GM12878 (cell line): ENCODE measurements around the gene MAST1. TPM values are rescaled to one million over a fixed set of nuclear protein-coding genes. Genes with fewer than 3 reads are reported as not detected.
A peak's percentile ranks its signal among the peaks of the same experiment; 100 is the strongest.

Experiments used
- ATAC-seq: fragments of 200-7000 bp; cut with Tn5 transposase; 3 replicates; pipeline ENCODE4 v1.9.1; 2020; ENCODE audit warnings: mild to moderate bottlenecking, moderate library complexity
- BruUV-seq: library from RNA; stranded (reverse); fragments of 400-500 nt; replicated peaks from 2 replicates; lab custom pipeline; 2021; lab: Mats Ljungman, UMichigan
- CTCF ChIA-PET: fragments of 300-600 bp; sonication (Branson Sonifier 250); formaldehyde crosslinking; extraction: SDS; loops from one replicate; lab custom pipeline; 2021; ENCODE audit warnings: inconsistent platforms; lab: Yijun Ruan, JAX
- POLR2A ChIA-PET: fragments of 350-600 bp; formaldehyde crosslinking; extraction: SDS; loops from one replicate; lab custom pipeline; 2021; ENCODE audit warnings: inconsistent platforms; lab: Charles Lee
- RAD21 ChIA-PET: fragments of 300-600 bp; sonication (Branson Sonifier 250); formaldehyde crosslinking; loops from one replicate; lab custom pipeline; 2023; ENCODE audit warnings: antibody characterized with exemption; ENCODE audit not compliant: unreplicated experiment; lab: Charles Lee
- SMC1A ChIA-PET: fragments of 300-600 bp; sonication (Branson Sonifier 250); formaldehyde crosslinking; loops from one replicate; lab custom pipeline; 2023; ENCODE audit not compliant: unreplicated experiment, uncharacterized antibody; lab: Charles Lee
- DNase-seq: peaks from one replicate; pipeline ENCODE4 v3.0.0-alpha.2; 2011; ENCODE audit warnings: low read depth, low spot score
- FAIRE-seq: peaks from 3 replicates; lab custom pipeline; 2011; peaks lifted over from hg19 to GRCh38; lab: Jason Lieb, UNC
- H2AFZ ChIP-seq: 2 replicates; pipeline ENCODE4 v1.6.0; 2011; ENCODE audit warnings: low read depth, low read length, control low read depth; ENCODE audit not compliant: control insufficient read depth
- H3K27ac ChIP-seq: 2 replicates; pipeline ENCODE4 v1.5.1; 2011; ENCODE audit warnings: control low read depth; ENCODE audit not compliant: control insufficient read depth, insufficient read depth
- H3K27me3 ChIP-seq, 2 experiments: replicated peaks in 1 of 2; 2 replicates each; pipeline versions ENCODE4 v1.6.0 to v1.6.1; 2011; ENCODE audit warnings: low read length in 1 of 2; ENCODE audit not compliant: control insufficient read depth in 2 of 2, insufficient read depth in 2 of 2
- H3K36me3 ChIP-seq, 2 experiments: 2 replicates each; pipeline ENCODE4 v1.5.1; 2011; ENCODE audit warnings: low read length in 1 of 2; ENCODE audit not compliant: control insufficient read depth in 2 of 2, insufficient read depth in 2 of 2
- H3K4me1 ChIP-seq: 2 replicates; pipeline ENCODE4 v1.6.1; 2011; ENCODE audit warnings: mild to moderate bottlenecking, low read length, moderate library complexity, mixed read lengths; ENCODE audit not compliant: control insufficient read depth, insufficient read depth
- H3K4me2 ChIP-seq: 2 replicates; pipeline ENCODE4 v1.6.0; 2011; ENCODE audit warnings: control low read depth; ENCODE audit not compliant: control insufficient read depth, insufficient read depth
- H3K4me3 ChIP-seq: fragments of 200-600 bp; sonication (generic); 2 replicates; pipeline ENCODE4 v1.5.1; 2016
- H3K79me2 ChIP-seq: 2 replicates; pipeline ENCODE4 v1.6.0; 2011; ENCODE audit warnings: low read length; ENCODE audit not compliant: control insufficient read depth, insufficient read depth
- H3K9ac ChIP-seq: 2 replicates; pipeline ENCODE4 v1.8.0; 2011; ENCODE audit warnings: low read length, control low read depth, mixed read lengths; ENCODE audit not compliant: control insufficient read depth, insufficient read depth
- H3K9me3 ChIP-seq: replicated peaks from 3 replicates; pipeline ENCODE4 v1.5.1; 2011; ENCODE audit warnings: mild to moderate bottlenecking, low read length; ENCODE audit not compliant: control insufficient read depth, insufficient read depth
- H4K20me1 ChIP-seq: 2 replicates; pipeline ENCODE4 v1.6.0; 2011; ENCODE audit not compliant: control insufficient read depth, insufficient read depth
- ASH2L ChIP-seq: fragments of 300-600, 200-600 bp; sonication (generic); IDR thresholded peaks from 2 replicates; pipeline ENCODE4 v1.6.1; 2017; ENCODE audit warnings: low read depth, mild to moderate bottlenecking, borderline replicate concordance
- HDAC6 ChIP-seq: fragments of 200-600 bp; sonication (generic); IDR thresholded peaks from one replicate; pipeline ENCODE4 v1.8.0; 2017; ENCODE audit warnings: antibody characterized with exemption; ENCODE audit not compliant: unreplicated experiment
- KLF5 ChIP-seq: fragments of 450-650 bp; IDR thresholded peaks from 2 replicates; pipeline ENCODE4 v1.6.1; 2014; ENCODE audit warnings: mild to moderate bottlenecking; ENCODE audit not compliant: partially characterized antibody
- PAX5 ChIP-seq: IDR thresholded peaks from 2 replicates; pipeline ENCODE4 v1.6.1; 2011; ENCODE audit warnings: low read depth, low read length, borderline replicate concordance
- POU2F2 ChIP-seq: IDR thresholded peaks from 3 replicates; pipeline ENCODE4 v1.6.1; 2011; ENCODE audit warnings: low read depth, mild to moderate bottlenecking, low read length, borderline replicate concordance
- RFX5 ChIP-seq: IDR thresholded peaks from 2 replicates; pipeline ENCODE4 v1.6.1; 2011; ENCODE audit warnings: low read depth, low read length, improper control_type of control experiment
- TBL1XR1 ChIP-seq: IDR thresholded peaks from 2 replicates; pipeline ENCODE4 v1.6.1; 2012; ENCODE audit warnings: low read depth, low read length, improper control_type of control experiment
- YY1 ChIP-seq: IDR thresholded peaks from 2 replicates; pipeline ENCODE4 v1.6.1; 2011; ENCODE audit warnings: low read depth, mild to moderate bottlenecking, low read length
- ZSCAN29 ChIP-seq: fragments of 450-650 bp; IDR thresholded peaks from 2 replicates; pipeline ENCODE4 v1.6.1; 2017; ENCODE audit warnings: mild to moderate bottlenecking, moderate library complexity
- WGBS: methylation state at CpG from one replicate; pipeline ENCODE4 v1.1.6; 2016; ENCODE audit warnings: low lambda C conversion rate; ENCODE audit not compliant: insufficient replicate concordance, insufficient coverage; ENCODE audit errors: missing lambda C conversion rate; 5-methylcytosine and 5-hydroxymethylcytosine counted together
- in situ Hi-C: fragments of 300-500 bp; cut with MboI; formaldehyde crosslinking; loops from 9 replicates; pipeline ENCODE4 v1.14.3; 2018; ENCODE audit warnings: mixed read lengths
- intact Hi-C: fragments of 100-400 bp; cut with micrococcal nuclease; formaldehyde crosslinking; loops from one replicate; pipeline ENCODE4 v1.14.2; 2022; ENCODE audit not compliant: unreplicated experiment
- polyA plus RNA-seq, 11 experiments: library from polyadenylated mRNA; depleted of rRNA in 4 of 11; unstranded in 6 of 11; stranded (reverse) in 5 of 11; fragments of >200 nt; fragmentation: Nextera tagmentation in 4 of 11; fragmentation: Illumina TruSeq in 1 of 11; extraction: Ambion mirVana in 4 of 11; extraction: Trizol in 1 of 11; gene quantifications; 1 replicate in 1 of 11; 2 replicates in 10 of 11; pipeline versions ENCODE4 v1.2.1 to v1.2.3, GENCODE V29; 2011 to 2016; ENCODE audit warnings: inconsistent platforms in 2 of 11, missing spikeins in 2 of 11, low read depth in 1 of 11
- total RNA-seq, 4 experiments: library from RNA; depleted of rRNA in 3 of 4; stranded (reverse); fragments of >200 nt in 3 of 4; fragmentation: Illumina TruSeq in 1 of 4; extraction: Trizol in 1 of 4; gene quantifications; 2 replicates each; pipeline versions ENCODE4 v1.2.1 to v1.2.3, GENCODE V29; 2013 to 2021
- TF ChIP-seq, protein P1 (sequence below): fragments of 450-650 bp; IDR thresholded peaks from 2 replicates; pipeline ENCODE4 v1.6.1; 2016; ENCODE audit warnings: mild to moderate bottlenecking
- TF ChIP-seq, protein P2 (sequence below): fragments of 450-650 bp; formaldehyde crosslinking; IDR thresholded peaks from 2 replicates; pipeline ENCODE4 v1.4.0; 2022; ENCODE audit warnings: mild to moderate bottlenecking, moderate library complexity
- TF ChIP-seq, protein P3 (sequence below): fragments of 450-650 bp; formaldehyde crosslinking; IDR thresholded peaks from 2 replicates; pipeline ENCODE4 v1.5.0; 2022; ENCODE audit warnings: mild to moderate bottlenecking, missing genetic modification characterization

The MAST1 gene
- total and polyA plus RNA-seq, 10 of the 15 experiments (the other 5 are each of a cell fraction or from before 2014, with no cell fraction given): 0.08 to 0.79 (median 0.44) TPM; not detected in 1

DNA sequence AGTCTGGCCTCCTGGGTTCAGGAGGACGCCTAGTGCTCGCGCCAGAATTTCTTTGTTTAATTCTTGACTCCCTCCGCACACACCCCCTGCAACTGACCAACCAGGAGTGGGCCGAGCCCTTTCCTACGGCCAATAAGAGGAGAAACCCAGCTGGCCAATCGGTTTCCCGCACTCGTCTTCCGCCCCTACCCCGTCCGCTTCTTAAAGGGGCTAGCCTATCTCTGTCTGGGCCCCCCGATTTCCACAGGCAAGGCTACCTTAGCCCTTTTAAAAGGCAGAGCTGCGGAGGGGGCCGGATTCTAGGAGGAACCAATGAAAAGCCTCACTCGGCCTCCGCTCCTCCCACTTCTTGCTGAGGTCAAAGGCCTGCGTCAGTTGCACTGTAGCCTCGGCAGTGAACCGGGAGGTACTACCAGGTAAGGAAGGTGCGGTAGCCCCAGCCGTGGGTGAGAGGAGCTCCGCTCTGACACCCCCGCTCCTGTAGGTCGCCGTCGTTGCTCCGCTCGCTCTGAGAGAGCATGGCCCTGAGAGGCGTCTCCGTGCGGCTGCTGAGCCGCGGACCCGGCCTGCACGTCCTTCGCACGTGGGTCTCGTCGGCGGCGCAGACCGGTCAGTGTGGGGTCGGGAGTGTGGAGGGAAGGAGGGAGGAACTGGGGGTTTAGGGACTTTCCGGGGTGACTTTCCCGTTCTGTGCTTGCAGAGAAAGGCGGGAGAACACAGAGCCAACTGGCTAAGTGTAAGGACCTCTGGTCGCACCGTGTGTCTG, 52.7 kb downstream of the MAST1 start, which contains the start of gene GCDH (continued):
- no peak for TF ChIP-seq POU2F2

DNA sequence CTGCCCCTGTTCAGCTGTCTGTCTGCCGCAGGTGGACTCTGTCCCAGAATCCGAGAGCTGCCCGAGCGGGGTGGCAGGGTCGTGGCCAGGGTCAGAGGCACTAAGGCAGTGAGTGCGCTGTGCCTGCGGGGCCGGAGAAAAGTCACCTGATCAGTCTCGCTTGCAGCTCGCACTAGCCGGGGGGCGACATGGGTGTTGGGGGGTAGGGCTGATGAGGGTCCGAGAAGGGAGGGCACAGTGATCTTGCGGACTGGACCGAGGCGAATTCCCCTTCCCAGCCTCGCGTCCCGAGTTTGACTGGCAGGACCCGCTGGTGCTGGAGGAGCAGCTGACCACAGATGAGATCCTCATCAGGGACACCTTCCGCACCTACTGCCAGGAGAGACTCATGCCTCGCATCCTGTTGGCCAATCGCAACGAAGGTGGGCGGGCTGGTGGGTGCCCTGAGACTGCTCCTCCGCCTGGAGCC, 53.3 kb downstream of the MAST1 start:
- WGBS: under 1% methylated on average over 26 of the region's 26 CpGs
- no peaks in the 10 kb centered on the region for H3K9me3 ChIP-seq
- in situ Hi-C loops: no loop called here
- CTCF ChIA-PET: interaction anchor here (1.3 to 13.2 kb wide), 5 partner anchors 9 to 202 kb away, joined by 3 to 182 read pairs (median 7); partner anchors contain the start of gene FARSA
- H3K4me3 ChIP-seq: peak overlapping the region; percentile 89
- peaks cover 7% of the 10 kb centered on the region for H3K4me1 ChIP-seq
- peaks cover 10% of the 10 kb centered on the region for H3K79me2 ChIP-seq
- FAIRE-seq (no peak), ATAC-seq (no peak), DNase-seq (no peak)
- POLR2A ChIA-PET: interaction anchor here (0.7 to 2.6 kb wide), 9 partner anchors 8 to 100 kb away, joined by 3 to 35 read pairs (median 4); partner anchors contain the start of gene DNASE2
- peak overlapping the region; percentile 57 for H3K9ac ChIP-seq
- RAD21 ChIA-PET: interaction anchor here (0.8 to 2.8 kb wide), 9 partner anchors 8 to 170 kb away, joined by 3 to 19 read pairs (median 5); partner anchors contain the start of genes CALR and DNASE2
- SMC1A ChIA-PET: interaction anchor here (0.8 to 1.7 kb wide), 8 partner anchors 8 to 74 kb away, joined by 3 to 19 read pairs (median 5); partner anchors contain the start of genes CALR, FARSA and GADD45GIP1
- H2AFZ ChIP-seq: no peak overlapping the region
- H3K4me2 ChIP-seq: peak overlapping the region; percentile 95
- peak overlapping the region; percentile 52 for H3K27ac ChIP-seq
- H3K27me3 ChIP-seq: no peaks in the 10 kb centered on the region
- H4K20me1 ChIP-seq: no peaks in the 10 kb centered on the region
- TSS peak; percentile 80 for BruUV-seq
- intact Hi-C loops: no loop called here
- H3K36me3 ChIP-seq: peaks cover 5 to 6% of the 10 kb centered on the region in 2 experiments
- TF ChIP-seq, protein P1, sequence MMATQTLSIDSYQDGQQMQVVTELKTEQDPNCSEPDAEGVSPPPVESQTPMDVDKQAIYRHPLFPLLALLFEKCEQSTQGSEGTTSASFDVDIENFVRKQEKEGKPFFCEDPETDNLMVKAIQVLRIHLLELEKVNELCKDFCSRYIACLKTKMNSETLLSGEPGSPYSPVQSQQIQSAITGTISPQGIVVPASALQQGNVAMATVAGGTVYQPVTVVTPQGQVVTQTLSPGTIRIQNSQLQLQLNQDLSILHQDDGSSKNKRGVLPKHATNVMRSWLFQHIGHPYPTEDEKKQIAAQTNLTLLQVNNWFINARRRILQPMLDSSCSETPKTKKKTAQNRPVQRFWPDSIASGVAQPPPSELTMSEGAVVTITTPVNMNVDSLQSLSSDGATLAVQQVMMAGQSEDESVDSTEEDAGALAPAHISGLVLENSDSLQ: 0 out of 2 replicates have a peak, but pooled peaks have one; percentile 7
- TF ChIP-seq ASH2L (no peak), YY1 (no peak), TBL1XR1 (no peak), PAX5 (no peak), RFX5 (no peak), KLF5 (no peak), ZSCAN29 (no peak), HDAC6 (no peak)
- TF ChIP-seq, protein P2, sequence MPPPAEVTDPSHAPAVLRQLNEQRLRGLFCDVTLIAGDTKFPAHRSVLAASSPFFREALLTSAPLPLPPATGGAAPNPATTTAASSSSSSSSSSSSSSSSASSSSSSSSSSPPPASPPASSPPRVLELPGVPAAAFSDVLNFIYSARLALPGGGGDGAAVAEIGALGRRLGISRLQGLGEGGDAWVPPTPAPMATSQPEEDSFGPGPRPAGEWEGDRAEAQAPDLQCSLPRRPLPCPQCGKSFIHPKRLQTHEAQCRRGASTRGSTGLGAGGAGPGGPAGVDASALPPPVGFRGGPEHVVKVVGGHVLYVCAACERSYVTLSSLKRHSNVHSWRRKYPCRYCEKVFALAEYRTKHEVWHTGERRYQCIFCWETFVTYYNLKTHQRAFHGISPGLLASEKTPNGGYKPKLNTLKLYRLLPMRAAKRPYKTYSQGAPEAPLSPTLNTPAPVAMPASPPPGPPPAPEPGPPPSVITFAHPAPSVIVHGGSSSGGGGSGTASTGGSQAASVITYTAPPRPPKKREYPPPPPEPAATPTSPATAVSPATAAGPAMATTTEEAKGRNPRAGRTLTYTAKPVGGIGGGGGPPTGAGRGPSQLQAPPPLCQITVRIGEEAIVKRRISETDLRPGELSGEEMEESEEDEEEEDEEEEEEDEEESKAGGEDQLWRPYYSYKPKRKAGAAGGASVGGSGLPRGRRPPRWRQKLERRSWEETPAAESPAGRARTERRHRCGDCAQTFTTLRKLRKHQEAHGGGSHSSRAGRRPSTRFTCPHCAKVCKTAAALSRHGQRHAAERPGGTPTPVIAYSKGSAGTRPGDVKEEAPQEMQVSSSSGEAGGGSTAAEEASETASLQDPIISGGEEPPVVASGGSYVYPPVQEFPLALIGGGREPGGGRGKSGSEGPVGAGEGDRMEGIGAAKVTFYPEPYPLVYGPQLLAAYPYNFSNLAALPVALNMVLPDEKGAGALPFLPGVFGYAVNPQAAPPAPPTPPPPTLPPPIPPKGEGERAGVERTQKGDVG: no peak
- TF ChIP-seq, protein P3, sequence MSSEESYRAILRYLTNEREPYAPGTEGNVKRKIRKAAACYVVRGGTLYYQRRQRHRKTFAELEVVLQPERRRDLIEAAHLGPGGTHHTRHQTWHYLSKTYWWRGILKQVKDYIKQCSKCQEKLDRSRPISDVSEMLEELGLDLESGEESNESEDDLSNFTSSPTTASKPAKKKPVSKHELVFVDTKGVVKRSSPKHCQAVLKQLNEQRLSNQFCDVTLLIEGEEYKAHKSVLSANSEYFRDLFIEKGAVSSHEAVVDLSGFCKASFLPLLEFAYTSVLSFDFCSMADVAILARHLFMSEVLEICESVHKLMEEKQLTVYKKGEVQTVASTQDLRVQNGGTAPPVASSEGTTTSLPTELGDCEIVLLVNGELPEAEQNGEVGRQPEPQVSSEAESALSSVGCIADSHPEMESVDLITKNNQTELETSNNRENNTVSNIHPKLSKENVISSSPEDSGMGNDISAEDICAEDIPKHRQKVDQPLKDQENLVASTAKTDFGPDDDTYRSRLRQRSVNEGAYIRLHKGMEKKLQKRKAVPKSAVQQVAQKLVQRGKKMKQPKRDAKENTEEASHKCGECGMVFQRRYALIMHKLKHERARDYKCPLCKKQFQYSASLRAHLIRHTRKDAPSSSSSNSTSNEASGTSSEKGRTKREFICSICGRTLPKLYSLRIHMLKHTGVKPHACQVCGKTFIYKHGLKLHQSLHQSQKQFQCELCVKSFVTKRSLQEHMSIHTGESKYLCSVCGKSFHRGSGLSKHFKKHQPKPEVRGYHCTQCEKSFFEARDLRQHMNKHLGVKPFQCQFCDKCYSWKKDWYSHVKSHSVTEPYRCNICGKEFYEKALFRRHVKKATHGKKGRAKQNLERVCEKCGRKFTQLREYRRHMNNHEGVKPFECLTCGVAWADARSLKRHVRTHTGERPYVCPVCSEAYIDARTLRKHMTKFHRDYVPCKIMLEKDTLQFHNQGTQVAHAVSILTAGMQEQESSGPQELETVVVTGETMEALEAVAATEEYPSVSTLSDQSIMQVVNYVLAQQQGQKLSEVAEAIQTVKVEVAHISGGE (CRISPR knock-in tag): no peak
